Measurements from ENCODE around the gene UNC13A. TPM values are rescaled to one million over a fixed set of nuclear protein-coding genes. Genes with fewer than 3 reads are reported as not detected.
"Not testable (repeated sequence)": the region's sequence is repeated elsewhere in the genome, so short reads cannot be mapped to it uniquely, and the experiment has no call there.

The UNC13A gene
- total RNA-seq, 1 donor: under 0.01 TPM

- not testable (repeated sequence) for H3K27me3 ChIP-seq (ENCODE audit: insufficient read depth, low read length); H3K9me3 ChIP-seq (ENCODE audit: low read depth, low read length); H3K4me1 ChIP-seq (ENCODE audit: insufficient read depth, low read length); H3K4me3 ChIP-seq (ENCODE audit: low read length)
Observed at GRCh38 chr19:17598063-17598462, 90.1 kb downstream of the UNC13A start.

GRCh38 chr19:17594296-17594695, 93.9 kb downstream of the UNC13A start:
- not testable (repeated sequence) for H3K27me3 ChIP-seq (ENCODE audit: insufficient read depth, low read length); H3K9me3 ChIP-seq (ENCODE audit: low read depth, low read length); H3K4me1 ChIP-seq (ENCODE audit: insufficient read depth, low read length); H3K4me3 ChIP-seq (ENCODE audit: low read length)

GRCh38 chr19:17590866-17591265, 97.3 kb downstream of the UNC13A start:
- H3K27me3 ChIP-seq (ENCODE audit: insufficient read depth, low read length): no peaks in the 10 kb centered on the region
- H3K9me3 ChIP-seq (ENCODE audit: low read depth, low read length): no peaks in the 10 kb centered on the region
- no peak overlapping the region for H3K4me3 ChIP-seq (ENCODE audit: low read length)
- no peaks in the 10 kb centered on the region for H3K4me1 ChIP-seq (ENCODE audit: insufficient read depth, low read length)

GRCh38 chr19:17585395-17585794, 102.8 kb downstream of the UNC13A start:
- not testable (repeated sequence) for H3K4me3 ChIP-seq (ENCODE audit: low read length); H3K9me3 ChIP-seq (ENCODE audit: low read depth, low read length); H3K4me1 ChIP-seq (ENCODE audit: insufficient read depth, low read length); H3K27me3 ChIP-seq (ENCODE audit: insufficient read depth, low read length)

GRCh38 chr19:17584132-17584531, 104.0 kb downstream of the UNC13A start:
- H3K27me3 ChIP-seq (ENCODE audit: insufficient read depth, low read length): no peaks in the 10 kb centered on the region
- H3K9me3 ChIP-seq (ENCODE audit: low read depth, low read length): no peaks in the 10 kb centered on the region
- no peaks in the 10 kb centered on the region for H3K4me1 ChIP-seq (ENCODE audit: insufficient read depth, low read length)
- H3K4me3 ChIP-seq (ENCODE audit: low read length): no peak overlapping the region

- H3K27me3 ChIP-seq (ENCODE audit: insufficient read depth, low read length): no peaks in the 10 kb centered on the region
- no peaks in the 10 kb centered on the region for H3K9me3 ChIP-seq (ENCODE audit: low read depth, low read length)
- no peaks in the 10 kb centered on the region for H3K4me1 ChIP-seq (ENCODE audit: insufficient read depth, low read length)
- H3K4me3 ChIP-seq (ENCODE audit: low read length): no peak overlapping the region
Observed at GRCh38 chr19:17582613-17583012, 105.5 kb downstream of the UNC13A start.

- no peaks in the 10 kb centered on the region for H3K27me3 ChIP-seq (ENCODE audit: insufficient read depth, low read length)
- no peaks in the 10 kb centered on the region for H3K9me3 ChIP-seq (ENCODE audit: low read depth, low read length)
- no peaks in the 10 kb centered on the region for H3K4me1 ChIP-seq (ENCODE audit: insufficient read depth, low read length)
- no peak overlapping the region for H3K4me3 ChIP-seq (ENCODE audit: low read length)
Observed at GRCh38 chr19:17581211-17581874, 106.8 kb downstream of the UNC13A start.

GRCh38 chr19:17580470-17581144, 107.5 kb downstream of the UNC13A start:
- H3K4me1 ChIP-seq (ENCODE audit: insufficient read depth, low read length): no peaks in the 10 kb centered on the region
- no peak overlapping the region for H3K4me3 ChIP-seq (ENCODE audit: low read length)
- no peaks in the 10 kb centered on the region for H3K27me3 ChIP-seq (ENCODE audit: insufficient read depth, low read length)
- no peaks in the 10 kb centered on the region for H3K9me3 ChIP-seq (ENCODE audit: low read depth, low read length)

- no peaks in the 10 kb centered on the region for H3K9me3 ChIP-seq (ENCODE audit: low read depth, low read length)
- H3K4me1 ChIP-seq (ENCODE audit: insufficient read depth, low read length): no peaks in the 10 kb centered on the region
- H3K27me3 ChIP-seq (ENCODE audit: insufficient read depth, low read length): no peaks in the 10 kb centered on the region
- no peak overlapping the region for H3K4me3 ChIP-seq (ENCODE audit: low read length)
Observed at GRCh38 chr19:17579661-17580244, 108.4 kb downstream of the UNC13A start.

GRCh38 chr19:17577457-17578097, 110.6 kb downstream of the UNC13A start:
- H3K9me3 ChIP-seq (ENCODE audit: low read depth, low read length): no peaks in the 10 kb centered on the region
- no peak overlapping the region for H3K4me3 ChIP-seq (ENCODE audit: low read length)
- H3K27me3 ChIP-seq (ENCODE audit: insufficient read depth, low read length): no peaks in the 10 kb centered on the region
- H3K4me1 ChIP-seq (ENCODE audit: insufficient read depth, low read length): peaks cover 5% of the 10 kb centered on the region

GRCh38 chr19:17576758-17577456, 111.2 kb downstream of the UNC13A start:
- H3K4me3 ChIP-seq (ENCODE audit: low read length): no peak overlapping the region

GRCh38 chr19:17575871-17576757, 112.0 kb downstream of the UNC13A start:
- Histone ChIP-seq H3K4me1 (ENCODE audit: insufficient read depth, low read length) (peaks cover 5% of the 10 kb centered on the region), H3K4me3 (ENCODE audit: low read length) (no peak overlapping the region)

More at GRCh38 chr19:17576758-17577456, 111.2 kb downstream of the UNC13A start:
- H3K4me1 ChIP-seq (ENCODE audit: insufficient read depth, low read length): peaks cover 5% of the 10 kb centered on the region
- H3K9me3 ChIP-seq (ENCODE audit: low read depth, low read length): no peaks in the 10 kb centered on the region
- no peaks in the 10 kb centered on the region for H3K27me3 ChIP-seq (ENCODE audit: insufficient read depth, low read length)

GRCh38 chr19:17572638-17573037, 115.5 kb downstream of the UNC13A start:
- Histone ChIP-seq H3K27me3 (ENCODE audit: insufficient read depth, low read length) (no peaks in the 10 kb centered on the region), H3K4me3 (ENCODE audit: low read length) (no peak overlapping the region), H3K4me1 (ENCODE audit: insufficient read depth, low read length) (peaks cover 5% of the 10 kb centered on the region), H3K9me3 (ENCODE audit: low read depth, low read length) (no peaks in the 10 kb centered on the region)

More at GRCh38 chr19:17575871-17576757, 112.0 kb downstream of the UNC13A start:
- no peaks in the 10 kb centered on the region for H3K9me3 ChIP-seq (ENCODE audit: low read depth, low read length)
- no peaks in the 10 kb centered on the region for H3K27me3 ChIP-seq (ENCODE audit: insufficient read depth, low read length)

- Histone ChIP-seq H3K27me3 (ENCODE audit: insufficient read depth, low read length) (no peaks in the 10 kb centered on the region), H3K9me3 (ENCODE audit: low read depth, low read length) (no peaks in the 10 kb centered on the region), H3K4me3 (ENCODE audit: low read length) (no peak overlapping the region), H3K4me1 (ENCODE audit: insufficient read depth, low read length) (peaks cover 5% of the 10 kb centered on the region)
Observed at GRCh38 chr19:17570791-17571190, 117.4 kb downstream of the UNC13A start.
